Sciatic nerve (tissue), 2 donors: ENCODE data around the gene CDC42SE2. TPM values are rescaled to one million over a fixed set of nuclear protein-coding genes. Genes with fewer than 3 reads are reported as not detected.

ENCODE experiments used
- ATAC-seq: fragments of 200-7000 bp; cut with Tn5 transposase; one replicate; pipeline ENCODE4 v1.9.1; 2020; ENCODE audit warnings: mild to moderate bottlenecking, moderate library complexity
- DNase-seq: peaks from one replicate; pipeline ENCODE4 v3.0.0-alpha.2; 2020; ENCODE audit warnings: low spot score
- intact Hi-C: fragments of 100-400 bp; cut with DNase I; formaldehyde crosslinking; loops from one replicate; pipeline ENCODE4 v1.14.2; 2022
- total RNA-seq: library from RNA; stranded (reverse); fragmentation: NEBNext Ultra II Directional; extraction: Animal tissue kit (Norgen Biotek cat#: 25700); gene quantifications from one replicate; pipeline ENCODE4 v1.2.1, GENCODE V29; 2021
- donor health status: DM: no; HTN: no; CAD: no.
- donor health status: DM: no; HTN: no; CAD: no.

The CDC42SE2 gene
- total RNA-seq, 1 donor from 2014 or later, result 29.7 TPM

- no peak for DNase-seq
- ATAC-seq, result no peak
- intact Hi-C loops, result no loop called here
Observed at GRCh38 chr5:131405674-131406073, 141.8 kb downstream of the CDC42SE2 start.

GRCh38 chr5:131406076-131406475 is 142.2 kb downstream of the CDC42SE2 start:
- intact Hi-C loops, result no loop called here
- no peak for ATAC-seq
- no peak for DNase-seq

DNA sequence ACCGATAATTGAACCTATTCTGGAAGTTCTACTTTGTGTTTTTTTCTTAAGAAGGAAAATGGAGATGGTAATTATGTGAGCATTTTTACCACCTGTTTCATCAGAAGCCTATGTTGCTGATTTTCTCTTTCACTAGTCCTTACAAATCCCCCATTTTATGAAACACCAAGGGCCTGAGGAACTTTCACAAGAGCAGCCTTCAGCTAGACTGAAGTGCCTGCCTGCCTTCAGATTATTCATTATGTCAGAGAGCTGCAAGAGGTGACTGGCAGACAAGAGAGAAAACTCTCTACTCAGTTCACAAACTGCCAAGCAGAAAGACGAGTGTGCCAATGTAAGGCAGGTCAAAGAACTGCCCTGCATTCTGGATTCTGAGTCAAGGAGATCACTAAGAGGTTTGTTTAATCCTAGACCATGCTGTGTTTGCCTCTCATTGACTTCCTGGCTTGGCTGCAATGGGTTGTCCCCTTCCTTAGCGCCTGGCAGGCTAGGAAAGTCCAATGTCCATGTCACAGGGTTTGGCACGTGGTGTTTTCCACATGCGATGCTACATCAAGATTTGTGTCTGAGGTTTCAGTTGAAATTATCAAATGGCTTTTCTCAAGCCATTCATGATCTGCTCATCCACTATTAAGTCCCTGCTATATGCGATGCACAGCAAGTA is 143.3 kb downstream of the CDC42SE2 start:
- intact Hi-C loops, result no loop called here
- DNase-seq (no peak), ATAC-seq (no peak)

DNA sequence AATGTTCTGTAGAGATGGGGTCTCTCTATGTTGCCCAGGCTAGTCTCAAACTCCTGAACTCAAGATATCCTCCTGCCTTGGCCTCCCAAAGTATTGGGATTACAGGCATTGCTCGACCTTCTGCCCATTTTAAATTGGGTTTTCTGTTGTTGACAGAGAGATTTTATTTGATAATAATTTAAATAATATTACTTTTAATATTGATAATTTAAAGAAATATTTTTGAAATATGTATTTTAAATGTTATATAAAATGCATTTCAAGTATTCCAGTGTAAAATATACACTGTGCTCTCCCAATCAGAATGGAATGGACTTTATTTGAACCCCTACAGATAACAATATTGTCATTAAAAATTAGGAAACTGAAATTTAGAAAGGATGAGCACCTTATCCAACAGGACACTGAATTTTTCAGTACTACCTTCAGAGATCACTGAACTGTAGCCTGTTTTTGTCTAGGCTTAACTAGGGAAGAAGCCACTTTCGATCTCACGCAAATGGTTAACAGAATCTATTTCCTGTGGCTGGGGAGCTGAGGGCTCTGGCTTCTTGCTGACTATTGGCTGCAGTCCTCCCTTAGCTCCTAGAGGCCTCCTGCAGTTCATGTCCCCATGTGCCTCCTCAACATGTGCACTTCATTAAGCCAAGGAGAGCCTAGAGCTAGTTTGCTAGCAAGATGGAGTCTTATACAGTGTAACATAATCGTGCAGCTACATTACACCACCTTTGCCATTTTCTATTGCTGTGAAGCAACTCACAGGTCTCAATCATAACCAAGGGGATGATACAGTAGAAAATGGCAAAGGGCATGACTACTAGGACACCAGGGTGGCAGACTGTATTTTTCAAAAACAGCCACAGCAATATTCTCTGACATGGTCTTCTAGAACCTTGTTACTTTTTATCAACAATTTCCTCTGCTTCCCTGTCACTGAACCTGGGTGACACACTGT is 150.0 kb downstream of the CDC42SE2 start:
- ATAC-seq (no peak), DNase-seq (no peak)
- intact Hi-C loops, result no loop called here

GRCh38 chr5:131416729-131417128 is 152.9 kb downstream of the CDC42SE2 start:
- intact Hi-C loops, result no loop called here
- no peak for ATAC-seq
- no peak for DNase-seq

- DNase-seq, result peak; percentile 91
- intact Hi-C loops, result no loop called here
- ATAC-seq, result peak; percentile 52
Observed at GRCh38 chr5:131417240-131417869, 153.5 kb downstream of the CDC42SE2 start.

DNA sequence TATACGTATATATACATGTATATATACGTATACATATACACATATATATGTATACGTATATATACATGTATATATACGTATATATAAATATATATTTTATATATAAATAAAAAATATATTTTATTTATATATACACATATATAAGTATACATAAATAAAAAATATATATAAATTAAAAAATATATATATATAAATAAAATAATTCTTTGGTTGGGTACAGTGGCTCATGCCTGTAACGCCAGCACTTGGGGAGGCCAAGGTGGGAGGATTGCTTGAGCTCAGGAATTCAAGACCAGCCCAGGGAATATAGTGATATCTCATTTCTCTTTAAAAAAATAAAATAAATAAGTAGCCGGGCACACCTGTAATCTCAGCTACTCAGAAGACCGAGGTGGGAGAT is 155.0 kb downstream of the CDC42SE2 start:
- DNase-seq (no peak), ATAC-seq (no peak)
- intact Hi-C loops, result no loop called here

DNA sequence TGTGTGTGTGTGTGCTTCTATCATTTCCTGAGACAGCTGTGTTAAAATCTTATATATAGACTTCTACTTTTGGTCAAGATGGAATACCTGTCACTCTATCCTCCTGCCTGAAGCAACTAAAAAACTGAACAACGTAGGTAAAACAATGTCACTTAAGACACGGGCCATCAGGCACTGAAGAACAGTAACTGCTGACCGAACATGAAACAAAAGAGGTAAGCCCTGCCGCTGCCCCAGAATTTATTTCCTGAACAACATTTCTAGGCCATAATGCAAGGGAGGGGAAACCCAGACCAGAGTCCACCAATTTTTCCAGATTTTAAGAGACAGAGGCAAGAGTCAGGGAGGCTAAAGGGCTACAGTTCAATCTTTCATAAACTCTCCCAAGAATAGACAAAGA is 156.0 kb downstream of the CDC42SE2 start:
- ATAC-seq (no peak), DNase-seq (no peak)
- intact Hi-C loops, result no loop called here

DNA sequence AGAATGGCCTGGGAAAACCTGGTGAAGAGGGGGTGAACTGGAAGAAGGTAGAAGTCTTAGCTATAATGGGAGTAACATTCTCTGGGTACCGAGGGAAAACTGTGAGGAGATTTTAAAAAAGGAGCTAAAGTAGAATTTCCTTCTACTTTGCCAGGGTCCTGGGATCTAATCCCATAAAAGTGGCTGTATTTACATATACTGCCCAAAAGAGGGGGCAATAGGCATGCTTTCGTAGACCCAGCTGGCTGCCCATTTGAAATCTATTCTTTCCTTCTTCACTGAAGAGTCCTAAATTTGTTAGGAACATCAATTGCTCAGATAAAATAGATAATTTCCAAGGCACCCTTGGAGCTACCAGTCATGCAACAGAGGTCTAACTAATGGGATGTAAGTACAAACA is 159.2 kb downstream of the CDC42SE2 start:
- DNase-seq (no peak), ATAC-seq (no peak)
- intact Hi-C loops, result no loop called here

- DNase-seq (no peak), ATAC-seq (no peak)
- intact Hi-C loops, result no loop called here
Observed at GRCh38 chr5:131426011-131426410, 162.2 kb downstream of the CDC42SE2 start.

DNA sequence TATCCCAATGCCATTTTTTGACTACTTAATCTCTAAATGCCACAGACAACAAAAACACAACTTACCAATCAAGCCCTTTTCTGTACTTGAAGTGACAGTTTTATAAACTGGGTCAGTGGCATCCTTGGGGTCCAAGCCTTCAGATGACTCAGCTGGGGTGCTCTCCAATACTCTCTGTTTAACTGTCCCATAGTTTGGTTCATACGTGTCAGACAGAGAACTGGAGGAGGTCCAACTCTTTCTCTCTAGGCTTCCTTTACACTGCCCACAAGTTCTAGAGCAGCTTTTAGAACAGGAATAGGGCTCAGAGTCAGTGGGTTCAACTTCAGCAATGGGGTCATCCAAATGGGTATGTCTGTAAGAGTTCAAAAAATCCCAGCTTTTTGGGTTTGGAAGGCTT is 166.9 kb downstream of the CDC42SE2 start:
- intact Hi-C loops, result no loop called here
- no peak for ATAC-seq
- no peak for DNase-seq

DNA sequence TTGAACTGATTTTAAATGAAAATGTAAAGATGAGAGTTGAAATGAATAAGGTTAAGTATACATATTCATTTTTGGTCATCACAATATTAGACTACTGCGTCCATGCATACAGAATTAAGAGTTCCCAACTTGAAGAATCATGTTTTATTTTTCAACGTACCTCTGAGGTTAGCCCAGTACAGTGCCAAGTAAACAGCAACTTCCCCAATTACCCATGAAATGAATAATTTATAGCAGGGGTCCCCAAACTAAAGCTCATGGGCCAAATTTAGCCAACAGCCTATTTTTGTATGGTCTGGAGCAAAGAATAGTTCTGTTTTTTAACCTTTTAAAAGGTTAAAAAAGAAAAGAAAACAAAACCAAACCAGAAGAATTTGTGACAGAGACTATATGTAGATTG is 167.9 kb downstream of the CDC42SE2 start:
- intact Hi-C loops, result no loop called here
- DNase-seq, result no peak
- ATAC-seq, result no peak

GRCh38 chr5:131433109-131433508 is 169.3 kb downstream of the CDC42SE2 start:
- DNase-seq, result no peak
- intact Hi-C loops, result no loop called here

DNA sequence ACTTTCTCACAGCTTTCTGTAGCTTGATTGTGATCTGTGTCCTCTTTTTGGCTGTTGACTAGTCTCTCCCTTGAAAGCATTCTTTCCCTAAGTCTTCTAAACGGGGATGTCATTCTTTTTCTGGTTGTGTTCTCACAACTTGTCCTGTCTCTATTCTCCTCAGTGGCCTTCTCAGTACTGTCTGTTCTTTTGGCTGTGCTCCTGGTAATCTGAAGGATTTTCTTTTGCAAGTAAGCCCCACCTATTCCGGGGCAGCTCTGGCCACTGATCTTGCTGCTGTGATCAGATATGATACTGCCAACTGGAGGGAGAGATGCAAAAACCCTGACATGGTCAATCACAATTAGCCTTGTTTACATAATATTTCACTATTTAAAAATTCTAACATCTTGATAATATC is 172.2 kb downstream of the CDC42SE2 start:
- peak; percentile 94 for ATAC-seq
- intact Hi-C loops, result no loop called here
- no peak for DNase-seq

More at GRCh38 chr5:131433109-131433508, 169.3 kb downstream of the CDC42SE2 start:
- ATAC-seq, result no peak

DNA sequence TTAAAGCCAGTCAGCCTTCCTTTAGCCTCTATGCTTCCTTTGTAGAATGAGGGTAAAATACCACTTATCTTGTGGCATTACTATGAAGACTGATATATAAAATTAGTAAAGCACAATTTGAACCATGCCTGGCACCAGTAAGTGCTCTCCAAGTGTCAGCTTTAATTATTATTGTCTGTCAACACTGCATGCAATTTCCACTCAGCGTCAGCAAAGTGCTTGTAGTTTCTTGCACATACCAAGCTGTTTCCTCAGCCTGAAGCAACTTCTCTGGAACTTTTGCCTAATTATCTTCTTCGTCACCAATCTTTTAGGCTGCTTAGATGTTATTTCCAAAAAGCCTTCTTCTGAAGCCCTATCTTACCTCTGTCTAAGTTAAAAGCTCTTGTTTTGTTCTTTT is 177.3 kb downstream of the CDC42SE2 start:
- DNase-seq (no peak), ATAC-seq (no peak)
- intact Hi-C loops, result no loop called here

Other genes starting within 250 kb of the CDC42SE2 start
- gene HINT1, start 98.8 kb upstream of the CDC42SE2 start, total RNA-seq, result 121 TPM
- 14.2 TPM for gene LYRM7, start 93.1 kb upstream of the CDC42SE2 start, total RNA-seq